HG02981 (cell line): ENCODE results near the gene SH3RF3.

Source experiments
- ATAC-seq: cut with Tn5 transposase; IDR thresholded peaks from one replicate; pipeline ENCODE4 v1.9.1; 2021; ENCODE audit warnings: mild to moderate bottlenecking, moderate library complexity; ENCODE audit not compliant: unreplicated experiment

The SH3RF3 gene

GRCh38 chr2:109199790-109200189 lies 70.8 kb downstream of the SH3RF3 start:
- ATAC-seq: no peak

GRCh38 chr2:109200616-109201464 lies 71.8 kb downstream of the SH3RF3 start:
- ATAC-seq: no peak

GRCh38 chr2:109201465-109202327 lies 72.7 kb downstream of the SH3RF3 start:
- ATAC-seq: no peak

- ATAC-seq: no peak
Observed at GRCh38 chr2:109202486-109202885, 73.5 kb downstream of the SH3RF3 start.

GRCh38 chr2:109203246-109204011 lies 74.4 kb downstream of the SH3RF3 start:
- ATAC-seq: no peak

GRCh38 chr2:109204412-109204811 lies 75.4 kb downstream of the SH3RF3 start:
- no peak for ATAC-seq

- no peak for ATAC-seq
Observed at GRCh38 chr2:109205447-109205846, 76.4 kb downstream of the SH3RF3 start.

- ATAC-seq: no peak
Observed at GRCh38 chr2:109206569-109207146, 77.7 kb downstream of the SH3RF3 start.

- no peak for ATAC-seq
Observed at GRCh38 chr2:109207176-109207575, 78.2 kb downstream of the SH3RF3 start.

- no peak for ATAC-seq
Observed at GRCh38 chr2:109208071-109208950, 79.3 kb downstream of the SH3RF3 start.

- no peak for ATAC-seq
Observed at GRCh38 chr2:109208951-109209335, 79.9 kb downstream of the SH3RF3 start.

- ATAC-seq: no peak
Observed at GRCh38 chr2:109209412-109209811, 80.4 kb downstream of the SH3RF3 start.

- no peak for ATAC-seq
Observed at GRCh38 chr2:109209941-109210340, 80.9 kb downstream of the SH3RF3 start.

GRCh38 chr2:109210431-109211200 lies 81.6 kb downstream of the SH3RF3 start:
- ATAC-seq: no peak

GRCh38 chr2:109211315-109211714 lies 82.3 kb downstream of the SH3RF3 start:
- no peak for ATAC-seq

- ATAC-seq: no peak
Observed at GRCh38 chr2:109212836-109213563, 84.0 kb downstream of the SH3RF3 start.

GRCh38 chr2:109213646-109214433 lies 84.8 kb downstream of the SH3RF3 start:
- peak; percentile 55 for ATAC-seq
